Measurements from ENCODE around the gene WWOX. TPM values are rescaled to one million over a fixed set of nuclear protein-coding genes. Genes with fewer than 3 reads are reported as not detected.

Gene WWOX
- total RNA-seq, 1 experiment from 2014 or later: 15.6 TPM

DNA sequence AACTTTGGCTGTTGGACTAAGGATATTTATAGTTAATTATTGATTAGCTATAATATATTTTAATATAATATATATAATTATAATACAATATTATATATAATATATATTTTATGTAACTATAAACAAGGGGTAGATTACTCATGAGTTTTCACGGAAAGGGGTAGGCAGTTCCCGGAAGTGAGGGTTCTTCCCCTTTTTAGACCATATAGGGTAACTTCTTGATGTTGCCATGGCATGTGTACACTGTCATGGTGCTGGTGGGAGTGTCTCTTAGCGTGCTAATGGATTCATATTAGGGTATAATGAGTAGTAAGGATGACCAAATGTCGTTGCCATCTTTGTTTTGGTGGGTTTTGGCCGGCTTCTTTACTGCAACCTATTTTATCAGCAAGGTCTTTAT, 315.6 kb downstream of the WWOX start:
- H3K18ac ChIP-seq (ENCODE audit: insufficient read length, low read depth, low read length): no peak overlapping the region
- H4K91ac ChIP-seq (ENCODE audit: insufficient read length, low read depth, low read length): no peak overlapping the region
- Mint-ChIP-seq H3K27me3 (ENCODE audit: low read depth) (peaks cover 2% of the 10 kb centered on the region), H3K4me1 (peaks cover 16 to 17% of the 10 kb centered on the region in 2 experiments), H3K27ac (no peak overlapping the region), H3K36me3 (ENCODE audit: insufficient read depth in 1 of 3, low read depth in 3 of 3) (peaks cover 21 to 25% (median 25%) of the 10 kb centered on the region in 3 experiments), H3K9me3 (peaks cover 26 to 32% of the 10 kb centered on the region in 2 experiments), H3K4me3 (no peak overlapping the region)
- no peak overlapping the region for H4K8ac ChIP-seq (replicated peaks; ENCODE audit: insufficient read length, low read depth, low read length)
- no CpG with 5 or more reads among the region's 5 CpGs for WGBS (ENCODE audit: extremely low coverage, insufficient read length, low lambda C conversion rate)
- no peak overlapping the region for H4K5ac ChIP-seq (ENCODE audit: insufficient read length, low read depth, low read length)
- no peaks in the 10 kb centered on the region for H3K79me1 ChIP-seq (ENCODE audit: insufficient read depth, low read depth, low read length, poor library complexity, severe bottlenecking)
- H3K14ac ChIP-seq (ENCODE audit: insufficient read depth, low read length): no peak overlapping the region
- no peak overlapping the region for H2BK120ac ChIP-seq (ENCODE audit: low read depth, low read length, poor library complexity, severe bottlenecking)
- no peak overlapping the region for H3K9ac ChIP-seq (ENCODE audit: extremely low read depth, insufficient read length, low read length)
- no peak overlapping the region for H2AK5ac ChIP-seq (ENCODE audit: insufficient read length, low read length)
- no peak overlapping the region for H3K4me2 ChIP-seq (ENCODE audit: insufficient read depth, insufficient read length, low read length)
- no peaks in the 10 kb centered on the region for H3K79me2 ChIP-seq (ENCODE audit: insufficient read depth, low read length)
- H2BK15ac ChIP-seq (ENCODE audit: low read depth, low read length): no peak overlapping the region
- H3K27ac ChIP-seq (ENCODE audit: insufficient read length, low read depth, low read length): no peak overlapping the region
- no peak overlapping the region for H3K23ac ChIP-seq (ENCODE audit: insufficient read length, low read depth, low read length)
- no peak overlapping the region for H2BK12ac ChIP-seq (ENCODE audit: insufficient read length, low read depth, low read length)
- no peaks in the 10 kb centered on the region for H4K20me1 ChIP-seq (ENCODE audit: control insufficient read depth, insufficient read depth, insufficient read length)
- H2BK5ac ChIP-seq (ENCODE audit: insufficient read length, low read length): no peak overlapping the region
- H2BK20ac ChIP-seq (ENCODE audit: low read depth, low read length, poor library complexity, severe bottlenecking): no peak overlapping the region
- H3K4ac ChIP-seq (ENCODE audit: low read depth, low read length): no peak overlapping the region
- H3K27me3 ChIP-seq (ENCODE audit: insufficient read depth, low read length): no peaks in the 10 kb centered on the region
- no peaks in the 10 kb centered on the region for H3K4me1 ChIP-seq (ENCODE audit: insufficient read depth, low read length)
- H3K56ac ChIP-seq (ENCODE audit: insufficient read length, low read depth, low read length): no peak overlapping the region
- no peak overlapping the region for H2AFZ ChIP-seq (ENCODE audit: low read length)
- DNase-seq: no peak
- TF ChIP-seq, protein P1, sequence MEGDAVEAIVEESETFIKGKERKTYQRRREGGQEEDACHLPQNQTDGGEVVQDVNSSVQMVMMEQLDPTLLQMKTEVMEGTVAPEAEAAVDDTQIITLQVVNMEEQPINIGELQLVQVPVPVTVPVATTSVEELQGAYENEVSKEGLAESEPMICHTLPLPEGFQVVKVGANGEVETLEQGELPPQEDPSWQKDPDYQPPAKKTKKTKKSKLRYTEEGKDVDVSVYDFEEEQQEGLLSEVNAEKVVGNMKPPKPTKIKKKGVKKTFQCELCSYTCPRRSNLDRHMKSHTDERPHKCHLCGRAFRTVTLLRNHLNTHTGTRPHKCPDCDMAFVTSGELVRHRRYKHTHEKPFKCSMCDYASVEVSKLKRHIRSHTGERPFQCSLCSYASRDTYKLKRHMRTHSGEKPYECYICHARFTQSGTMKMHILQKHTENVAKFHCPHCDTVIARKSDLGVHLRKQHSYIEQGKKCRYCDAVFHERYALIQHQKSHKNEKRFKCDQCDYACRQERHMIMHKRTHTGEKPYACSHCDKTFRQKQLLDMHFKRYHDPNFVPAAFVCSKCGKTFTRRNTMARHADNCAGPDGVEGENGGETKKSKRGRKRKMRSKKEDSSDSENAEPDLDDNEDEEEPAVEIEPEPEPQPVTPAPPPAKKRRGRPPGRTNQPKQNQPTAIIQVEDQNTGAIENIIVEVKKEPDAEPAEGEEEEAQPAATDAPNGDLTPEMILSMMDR (conservative IDR thresholded peaks at IDR 0.05): no peak
- no peaks in the 10 kb centered on the region for H3K23me2 ChIP-seq (ENCODE audit: insufficient read length, low read depth, low read length, poor library complexity, severe bottlenecking)
- no peaks in the 10 kb centered on the region for H3K9me3 ChIP-seq (ENCODE audit: control insufficient read depth, low read depth, low read length)
- H3T11ph ChIP-seq (ENCODE audit: low read length): no peak overlapping the region
